GM23338 (cell line): Measurements from ENCODE around the gene SLIT2. TPM values are rescaled to one million over a fixed set of nuclear protein-coding genes. Genes with fewer than 3 reads are reported as not detected.

Experiments used
- ATAC-seq: fragments of 200-7000 bp; cut with Tn5 transposase; 3 replicates; pipeline ENCODE4 v1.9.1; 2020
- DNase-seq: peaks from one replicate; pipeline ENCODE4 v3.0.0-alpha.2; 2015; ENCODE audit warnings: low spot score
- H2AFZ ChIP-seq: fragments of 200-600 bp; sonication (generic); 2 replicates; pipeline ENCODE4 v1.8.0; 2016; ENCODE audit warnings: antibody characterized with exemption, mild to moderate bottlenecking, moderate library complexity
- H3F3A ChIP-seq: fragments of 200-600 bp; sonication (generic); replicated peaks from 2 replicates; pipeline ENCODE4 v1.8.0; 2017; ENCODE audit warnings: antibody characterized with exemption, mixed run types, low read depth
- H3K27ac ChIP-seq: fragments of 200-600 bp; sonication (generic); 2 replicates; pipeline ENCODE4 v1.6.1; 2016; ENCODE audit warnings: low read depth
- H3K27me3 ChIP-seq: fragments of 200-600 bp; sonication (generic); 2 replicates; pipeline ENCODE4 v1.8.0; 2016; ENCODE audit warnings: mild to moderate bottlenecking, mixed run types, moderate library complexity; ENCODE audit not compliant: insufficient read depth
- H3K36me3 ChIP-seq: fragments of 200-600 bp; sonication (generic); 2 replicates; pipeline ENCODE4 v1.8.0; 2016; ENCODE audit warnings: mild to moderate bottlenecking; ENCODE audit not compliant: insufficient read depth
- H3K4me1 ChIP-seq: fragments of 200-600 bp; sonication (generic); 2 replicates; pipeline ENCODE4 v1.8.0; 2016; ENCODE audit warnings: mild to moderate bottlenecking, moderate library complexity; ENCODE audit not compliant: insufficient read depth
- H3K4me2 ChIP-seq: fragments of 200-600 bp; sonication (generic); 2 replicates; pipeline ENCODE4 v1.7.1; 2017; ENCODE audit warnings: mixed run types
- H3K4me3 ChIP-seq: fragments of 200-600 bp; sonication (generic); 2 replicates; pipeline ENCODE4 v1.6.1; 2016; ENCODE audit warnings: mixed run types
- H3K79me2 ChIP-seq: fragments of 200-600 bp; sonication (generic); replicated peaks from 2 replicates; pipeline ENCODE4 v1.8.0; 2017; ENCODE audit warnings: mild to moderate bottlenecking; ENCODE audit not compliant: insufficient read depth
- H3K9me2 ChIP-seq: fragments of 200-600 bp; sonication (generic); 2 replicates; pipeline ENCODE4 v1.8.0; 2017; ENCODE audit not compliant: insufficient read depth
- H4K20me1 ChIP-seq: fragments of 200-600 bp; sonication (generic); replicated peaks from 2 replicates; pipeline ENCODE4 v1.8.0; 2017; ENCODE audit warnings: mild to moderate bottlenecking; ENCODE audit not compliant: insufficient read depth
- H3K27ac Mint-ChIP-seq: 2 replicates; pipeline ENCODE4 v1.8.0; 2020; ENCODE audit warnings: inconsistent platforms, mild to moderate bottlenecking, moderate library complexity, mixed read lengths
- H3K27me3 Mint-ChIP-seq: 3 replicates; pipeline ENCODE4 v1.8.0; 2022; ENCODE audit warnings: low read depth, mild to moderate bottlenecking, moderate library complexity, mixed read lengths, inconsistent platforms; ENCODE audit not compliant: insufficient read depth, poor library complexity
- H3K36me3 Mint-ChIP-seq: 3 replicates; pipeline ENCODE4 v1.8.0; 2021; ENCODE audit warnings: low read depth, mild to moderate bottlenecking, inconsistent platforms, moderate library complexity, mixed read lengths
- H3K4me1 Mint-ChIP-seq: 3 replicates; pipeline ENCODE4 v1.8.0; 2020; ENCODE audit warnings: mild to moderate bottlenecking, inconsistent platforms, mixed read lengths
- H3K4me3 Mint-ChIP-seq: 3 replicates; pipeline ENCODE4 v1.8.0; 2021; ENCODE audit warnings: moderate library complexity, mild to moderate bottlenecking, inconsistent platforms, mixed read lengths
- H3K9me3 Mint-ChIP-seq: 3 replicates; pipeline ENCODE4 v1.8.0; 2020; ENCODE audit warnings: moderate library complexity, mild to moderate bottlenecking, inconsistent platforms, mixed read lengths
- CREB1 ChIP-seq: fragments of 250-450 bp; sonication (Bioruptor Pico); IDR thresholded peaks from 2 replicates; pipeline ENCODE4 v1.5.0; 2020; ENCODE audit warnings: low read depth, mild to moderate bottlenecking, moderate library complexity
- ETS1 ChIP-seq: IDR thresholded peaks from 2 replicates; pipeline ENCODE4 v1.6.1; 2016; ENCODE audit warnings: antibody characterized with exemption
- EZH2 ChIP-seq: fragments of 200-600 bp; sonication (generic); IDR thresholded peaks from one replicate; pipeline ENCODE4 v1.8.0; 2017; ENCODE audit warnings: antibody characterized with exemption, mild to moderate bottlenecking, low read depth; ENCODE audit not compliant: unreplicated experiment
- EZH2phosphoT487 ChIP-seq: fragments of 200-600 bp; sonication (generic); IDR thresholded peaks from one replicate; pipeline ENCODE4 v1.8.1; 2018; ENCODE audit warnings: antibody characterized with exemption; ENCODE audit not compliant: unreplicated experiment
- POLR2AphosphoS5 ChIP-seq: IDR thresholded peaks from 2 replicates; pipeline ENCODE4 v1.6.1; 2016; ENCODE audit warnings: antibody characterized with exemption, low read depth
- STAT1 ChIP-seq: IDR thresholded peaks from one replicate; pipeline ENCODE4 v1.6.1; 2016; ENCODE audit warnings: antibody characterized with exemption; ENCODE audit not compliant: unreplicated experiment
- ZNF462 ChIP-seq: fragments of 250-450 bp; sonication (Bioruptor Pico); IDR thresholded peaks from 2 replicates; pipeline ENCODE4 v1.5.0; 2020; ENCODE audit warnings: mild to moderate bottlenecking, moderate library complexity
- polyA plus RNA-seq: library from polyadenylated mRNA; unstranded; fragments of >200 nt; fragmentation: Nextera tagmentation; extraction: Ambion mirVana; gene quantifications from 2 replicates; pipeline ENCODE4 v1.2.1, GENCODE V29; 2016
- total RNA-seq: library from RNA; depleted of rRNA; stranded (reverse); fragments of >200 nt; shearing (Covaris generic); gene quantifications from 2 replicates; pipeline ENCODE4 v1.2.3, GENCODE V29; 2014

The SLIT2 gene
- total and polyA plus RNA-seq, 2 experiments from 2014 or later = 5.2 to 5.6 TPM

DNA sequence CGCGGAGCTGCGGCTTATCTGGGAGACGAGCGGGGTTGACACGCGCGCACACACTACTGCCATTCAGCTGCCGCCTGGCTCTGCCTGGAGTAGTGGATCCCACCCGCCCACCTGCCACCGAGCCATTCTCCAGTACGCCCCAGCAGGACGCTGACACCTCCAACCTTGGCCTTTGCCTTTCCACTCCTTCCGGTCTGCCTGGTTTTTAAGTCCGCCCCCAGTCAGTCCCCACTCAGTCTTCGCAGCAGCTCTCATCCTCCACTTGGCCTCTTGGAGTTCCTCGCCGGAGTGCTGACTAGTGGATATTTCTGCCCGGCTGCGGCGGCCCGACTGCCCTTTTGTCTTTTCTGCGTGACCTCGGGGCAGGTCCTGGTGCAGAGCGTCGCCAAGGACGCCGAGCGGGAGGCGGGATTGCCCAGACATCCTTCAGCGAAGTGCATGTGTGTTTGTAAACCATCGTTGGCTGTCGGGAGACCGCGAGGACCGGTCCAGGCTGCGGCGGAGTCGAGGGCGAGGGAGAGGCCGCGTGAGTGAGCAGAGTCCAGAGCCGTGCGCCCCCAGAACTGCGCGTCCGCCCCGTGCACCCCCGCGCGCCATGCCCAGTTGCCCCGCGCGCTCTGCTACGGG lies 1.1 kb downstream of the SLIT2 start:
- TF ChIP-seq POLR2AphosphoS5 = no peak
- no peak for TF ChIP-seq EZH2phosphoT487
- TF ChIP-seq ETS1 = no peak
- peak; percentile 85 for TF ChIP-seq EZH2
- no peak for TF ChIP-seq CREB1
- no peak for TF ChIP-seq STAT1
- peaks cover 78% of the 10 kb centered on the region for H3K27me3 ChIP-seq
- H3K27me3 Mint-ChIP-seq = peaks cover 60% of the 10 kb centered on the region

DNA sequence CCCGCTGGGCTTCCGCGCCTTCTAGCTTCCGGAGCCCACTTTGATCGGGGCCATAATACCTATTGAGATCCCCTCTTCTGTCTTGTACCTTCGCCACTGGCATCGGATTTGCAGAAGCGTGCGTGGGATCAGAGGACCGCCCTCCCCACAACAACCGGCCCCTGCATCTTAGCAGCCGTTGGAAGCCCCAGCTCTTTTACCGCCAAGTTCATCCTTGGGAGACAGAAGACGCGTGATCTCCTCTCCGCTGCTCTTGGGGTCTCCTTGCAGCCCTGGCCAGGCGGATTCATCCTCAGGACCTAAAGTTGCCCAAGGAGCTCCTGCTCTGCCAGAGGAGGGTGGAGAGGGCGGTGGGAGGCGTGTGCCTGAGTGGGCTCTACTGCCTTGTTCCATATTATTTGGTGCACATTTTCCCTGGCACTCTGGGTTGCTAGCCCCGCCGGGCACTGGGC lies 1.6 kb downstream of the SLIT2 start:
- Histone ChIP-seq H3K27me3 (peaks cover 84% of the 10 kb centered on the region), H3F3A (no peaks in the 10 kb centered on the region), H3K27ac (no peak overlapping the region), H2AFZ (no peak overlapping the region), H3K4me1 (peaks cover 40% of the 10 kb centered on the region), H3K79me2 (no peaks in the 10 kb centered on the region), H4K20me1 (peaks cover 3% of the 10 kb centered on the region; the same call in 1 of the 2 replicates), H3K4me2 (peak overlapping the region; percentile 84), H3K9me2 (no peaks in the 10 kb centered on the region), H3K4me3 (peak overlapping the region; percentile 66), H3K36me3 (no peaks in the 10 kb centered on the region)
- Mint-ChIP-seq H3K27me3 (peaks cover 60% of the 10 kb centered on the region), H3K27ac (no peak overlapping the region), H3K4me1 (peaks cover 39% of the 10 kb centered on the region), H3K9me3 (peaks cover 6% of the 10 kb centered on the region; the same call in 1 of the 3 replicates), H3K36me3 (peaks cover 6% of the 10 kb centered on the region; the same call in 1 of the 3 replicates), H3K4me3 (peak overlapping the region; percentile 84)
- TF ChIP-seq EZH2 = peak; percentile 80
- TF ChIP-seq EZH2phosphoT487 = no peak
- ATAC-seq (no peak), DNase-seq (peak; percentile 21)

More for the DNA sequence above, 1.1 kb downstream of the SLIT2 start:
- no peaks in the 10 kb centered on the region for H3F3A ChIP-seq
- H3K4me1 Mint-ChIP-seq = peaks cover 36% of the 10 kb centered on the region
- peaks cover 37% of the 10 kb centered on the region for H3K4me1 ChIP-seq
- peaks cover 6% of the 10 kb centered on the region; the same call in 1 of the 3 replicates for H3K9me3 Mint-ChIP-seq
- H3K27ac ChIP-seq = no peak overlapping the region
- peaks cover 3% of the 10 kb centered on the region; the same call in 1 of the 2 replicates for H4K20me1 ChIP-seq
- H3K36me3 Mint-ChIP-seq = peaks cover 6% of the 10 kb centered on the region; the same call in 1 of the 3 replicates
- H3K4me3 ChIP-seq = peak overlapping the region; percentile 66
- no peaks in the 10 kb centered on the region for H3K36me3 ChIP-seq
- H3K4me2 ChIP-seq = peak overlapping the region; percentile 84
- DNase-seq = peak; percentile 53
- H3K79me2 ChIP-seq = no peaks in the 10 kb centered on the region
- no peaks in the 10 kb centered on the region for H3K9me2 ChIP-seq
- H3K27ac Mint-ChIP-seq = no peak overlapping the region
- H2AFZ ChIP-seq = peak overlapping the region; percentile 79
- peak overlapping the region; percentile 84 for H3K4me3 Mint-ChIP-seq
- peak; percentile 8 for ATAC-seq

GRCh38 chr4:20253735-20254409 lies 2.2 kb downstream of the SLIT2 start:
- Histone ChIP-seq H2AFZ (no peak overlapping the region), H3F3A (no peaks in the 10 kb centered on the region), H3K9me2 (no peaks in the 10 kb centered on the region), H4K20me1 (peaks cover 3% of the 10 kb centered on the region; the same call in 1 of the 2 replicates), H3K36me3 (no peaks in the 10 kb centered on the region), H3K4me3 (peak overlapping the region; percentile 66), H3K4me1 (peaks cover 40% of the 10 kb centered on the region), H3K79me2 (no peaks in the 10 kb centered on the region), H3K27me3 (peaks cover 87% of the 10 kb centered on the region), H3K27ac (no peak overlapping the region), H3K4me2 (peak overlapping the region; percentile 84)
- H3K27ac Mint-ChIP-seq = no peak overlapping the region
- peaks cover 6% of the 10 kb centered on the region; the same call in 1 of the 3 replicates for H3K9me3 Mint-ChIP-seq
- H3K27me3 Mint-ChIP-seq = peaks cover 60% of the 10 kb centered on the region
- H3K4me3 Mint-ChIP-seq = peak overlapping the region; percentile 84
- H3K4me1 Mint-ChIP-seq = peaks cover 39% of the 10 kb centered on the region
- ATAC-seq (peak; percentile 7), DNase-seq (peak; percentile 36)
- peaks cover 6% of the 10 kb centered on the region; the same call in 1 of the 3 replicates for H3K36me3 Mint-ChIP-seq
- TF ChIP-seq CREB1 = no peak
- peak; percentile 85 for TF ChIP-seq EZH2
- TF ChIP-seq ZNF462 = no peak
